Measurements from ENCODE around the gene PTPA.
A peak's percentile ranks its signal among the peaks of the same experiment; 100 is the strongest.
"Not testable (repeated sequence)": the region's sequence is repeated elsewhere in the genome, so short reads cannot be mapped to it uniquely, and the experiment has no call there.

PTPA gene

DNA sequence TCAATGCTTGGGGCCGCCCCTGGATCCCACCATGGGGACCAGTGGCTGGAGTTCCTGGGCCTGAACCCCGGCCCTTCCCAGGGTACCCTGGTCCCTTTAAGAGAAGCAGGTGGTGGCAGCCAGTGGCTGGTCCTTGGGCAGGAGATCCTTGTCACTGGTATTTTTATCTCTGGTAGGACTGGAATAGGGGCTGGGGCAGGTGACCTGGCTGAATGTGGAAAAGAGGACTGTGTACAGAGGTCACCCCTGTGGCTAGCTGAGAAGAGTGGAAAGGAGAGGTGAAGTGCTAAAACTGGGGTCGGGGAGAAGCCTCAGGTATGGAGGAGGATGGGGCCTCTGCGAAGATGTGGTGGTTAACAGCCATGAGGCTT, 7.6 kb upstream of the PTPA start:
- H3K4me3 ChIP-seq (ENCODE audit: low read depth in 1 of 2, low read length in 2 of 2): no peak overlapping the region
- no peaks in the 10 kb centered on the region for H3K9me3 ChIP-seq (ENCODE audit: control insufficient read depth in 1 of 2, low read length in 2 of 2)
- no peaks in the 10 kb centered on the region for H3K27me3 ChIP-seq (ENCODE audit: low read depth, low read length)
- H3K36me3 ChIP-seq (ENCODE audit: control insufficient read depth in 1 of 2, insufficient read depth in 2 of 2, low read length in 2 of 2): peaks cover 0 to 24% of the 10 kb centered on the region in 2 donors
- peaks cover 0 to 1% of the 10 kb centered on the region in 2 donors for H3K4me1 ChIP-seq (ENCODE audit: control insufficient read depth in 1 of 2, insufficient read depth in 2 of 2, low read length in 2 of 2)
- H3K27ac ChIP-seq (ENCODE audit: low read length): no peak overlapping the region

DNA sequence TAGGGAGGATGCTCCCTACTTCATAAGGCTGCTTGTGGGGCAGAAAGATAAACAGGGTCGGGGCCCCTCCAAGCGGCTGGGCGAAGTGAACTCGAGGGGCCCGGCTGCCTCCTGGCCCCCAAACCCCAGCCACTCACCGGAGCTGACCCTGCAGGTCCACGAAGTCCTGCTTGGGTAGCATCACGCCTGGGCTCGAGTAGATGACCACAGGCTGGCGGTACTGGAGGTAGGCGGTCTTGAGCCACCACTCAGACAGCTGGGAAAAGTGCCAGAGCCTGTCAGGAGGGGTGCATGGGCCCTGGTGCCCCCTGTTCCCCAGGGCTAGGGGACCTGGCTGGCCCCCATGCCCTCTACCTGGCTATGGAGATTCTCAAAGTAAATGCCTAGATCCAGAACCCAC, 7.2 kb upstream of the PTPA start:
- peaks cover under 1 to 6% of the 10 kb centered on the region in 2 donors for H3K4me1 ChIP-seq (ENCODE audit: control insufficient read depth in 1 of 2, insufficient read depth in 2 of 2, low read length in 2 of 2)
- H3K27ac ChIP-seq (ENCODE audit: low read length): no peak overlapping the region
- H3K36me3 ChIP-seq (ENCODE audit: control insufficient read depth in 1 of 2, insufficient read depth in 2 of 2, low read length in 2 of 2): peaks cover 0 to 24% of the 10 kb centered on the region in 2 donors
- no peaks in the 10 kb centered on the region for H3K27me3 ChIP-seq (ENCODE audit: low read depth, low read length)
- no peaks in the 10 kb centered on the region for H3K9me3 ChIP-seq (ENCODE audit: control insufficient read depth in 1 of 2, low read length in 2 of 2)
- H3K4me3 ChIP-seq (ENCODE audit: low read depth in 1 of 2, low read length in 2 of 2): no peak overlapping the region

DNA sequence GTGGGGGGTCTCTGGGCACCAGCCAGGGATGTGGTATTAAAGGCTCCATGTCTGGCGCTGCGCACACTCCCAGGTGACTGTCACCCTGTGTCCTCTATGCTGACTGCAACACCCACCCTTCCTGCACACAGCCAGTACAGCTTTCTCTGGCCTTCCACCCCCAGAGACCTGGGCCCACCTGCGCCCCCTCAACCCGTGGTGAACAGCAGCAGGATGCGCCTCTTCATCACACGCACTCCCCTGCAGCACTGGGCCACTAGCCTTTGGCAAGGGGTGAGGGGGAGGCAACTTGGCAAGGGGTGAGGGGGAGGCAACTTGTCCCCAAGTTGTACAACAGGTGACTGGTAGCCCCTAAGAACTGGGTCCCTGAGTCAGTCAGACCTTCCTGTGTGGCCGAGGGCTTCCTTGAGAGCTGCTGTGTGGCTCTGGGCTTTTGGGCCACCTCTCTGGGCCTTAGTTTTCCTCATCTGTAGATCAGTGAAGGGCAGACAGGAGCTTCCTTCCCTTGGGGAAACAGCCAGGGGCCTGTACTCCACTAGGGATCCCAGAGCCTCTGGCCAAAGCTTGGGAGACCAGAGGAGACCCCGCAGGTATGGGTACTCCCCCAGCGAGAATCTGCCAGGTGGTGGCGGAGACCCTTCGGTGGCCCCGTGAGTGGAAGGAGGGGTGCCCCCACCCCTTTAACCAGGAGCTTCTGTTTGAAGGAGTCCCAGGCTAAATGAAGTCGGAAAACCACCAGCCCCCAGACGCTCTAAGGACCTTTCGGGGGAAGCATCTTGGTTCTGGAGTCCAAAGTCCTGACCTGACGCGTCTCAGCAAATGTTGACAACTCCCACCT, 5.1 kb upstream of the PTPA start:
- no peaks in the 10 kb centered on the region for H3K27me3 ChIP-seq (ENCODE audit: low read depth, low read length)
- peaks cover 8 to 13% of the 10 kb centered on the region in 2 donors for H3K4me1 ChIP-seq (ENCODE audit: control insufficient read depth in 1 of 2, insufficient read depth in 2 of 2, low read length in 2 of 2)
- H3K36me3 ChIP-seq (ENCODE audit: control insufficient read depth in 1 of 2, insufficient read depth in 2 of 2, low read length in 2 of 2): peaks cover 0 to 24% of the 10 kb centered on the region in 2 donors
- H3K4me3 ChIP-seq (ENCODE audit: low read depth in 1 of 2, low read length in 2 of 2): no peak overlapping the region
- no peak overlapping the region for H3K27ac ChIP-seq (ENCODE audit: low read length)
- H3K9me3 ChIP-seq (ENCODE audit: control insufficient read depth in 1 of 2, low read length in 2 of 2): no peaks in the 10 kb centered on the region

DNA sequence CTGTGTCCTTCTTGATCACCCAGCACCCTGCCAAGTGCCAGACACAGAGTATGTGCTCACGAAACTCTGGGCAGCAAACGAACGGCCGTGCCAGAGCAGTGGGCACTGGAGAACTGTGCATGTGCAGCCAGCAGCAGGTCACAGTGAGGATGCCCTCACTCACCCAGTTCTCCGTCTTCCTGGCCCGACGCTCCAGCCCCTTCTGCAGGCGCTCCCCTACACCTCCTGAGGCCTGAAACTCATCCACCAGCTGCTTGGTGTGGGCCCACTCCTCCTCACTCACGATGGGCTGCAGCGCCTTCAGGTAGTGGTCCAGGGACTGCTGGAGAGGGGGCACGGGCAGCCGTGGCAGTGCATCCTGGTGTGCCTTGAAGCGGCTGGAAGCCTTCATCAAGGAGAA, 3.6 kb upstream of the PTPA start:
- Histone ChIP-seq H3K27ac (ENCODE audit: low read length) (no peak overlapping the region), H3K4me3 (ENCODE audit: low read depth in 1 of 2, low read length in 2 of 2) (no peak overlapping the region), H3K27me3 (ENCODE audit: low read depth, low read length) (no peaks in the 10 kb centered on the region), H3K9me3 (ENCODE audit: control insufficient read depth in 1 of 2, low read length in 2 of 2) (no peaks in the 10 kb centered on the region), H3K36me3 (ENCODE audit: control insufficient read depth in 1 of 2, insufficient read depth in 2 of 2, low read length in 2 of 2) (peaks cover 0 to 14% of the 10 kb centered on the region in 2 donors), H3K4me1 (ENCODE audit: control insufficient read depth in 1 of 2, insufficient read depth in 2 of 2, low read length in 2 of 2) (peaks cover 13 to 21% of the 10 kb centered on the region in 2 donors)

DNA sequence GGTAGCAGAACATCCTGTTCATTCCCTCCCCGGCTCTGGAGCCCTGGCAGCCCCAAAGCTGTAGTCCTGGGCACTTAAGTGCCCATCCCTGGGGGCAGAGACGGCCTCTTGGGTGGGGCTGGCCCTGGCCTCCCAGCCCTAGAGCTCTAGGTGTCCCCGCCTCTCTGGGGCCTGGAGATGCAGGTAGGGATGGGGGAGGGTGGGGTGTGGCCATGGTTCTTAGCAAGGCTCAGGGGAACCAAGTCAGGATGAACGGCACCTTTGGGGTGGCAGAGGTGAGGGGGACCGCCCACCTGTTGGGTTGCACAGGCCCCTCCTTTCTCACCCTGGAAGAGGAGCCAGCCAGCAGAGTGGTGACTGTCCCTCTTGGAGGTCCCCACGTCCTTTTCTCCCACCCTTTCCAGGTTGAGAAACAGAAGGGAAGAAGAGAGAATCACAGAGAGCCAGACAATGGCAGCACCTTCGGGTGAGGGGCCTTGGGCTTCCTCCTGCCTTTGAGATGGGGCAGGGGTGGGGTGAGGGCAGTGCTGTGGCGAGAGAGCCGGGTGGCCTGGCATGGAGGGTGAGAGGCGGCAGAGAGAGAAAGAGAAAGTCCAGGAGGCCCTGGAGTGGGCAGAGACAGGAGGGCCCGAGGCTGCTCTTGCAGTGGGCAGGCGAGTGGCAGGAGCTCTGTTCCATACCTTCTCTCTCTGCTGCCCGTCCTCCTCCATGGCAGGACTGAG, 3.0 kb upstream of the PTPA start:
- H3K27ac ChIP-seq (ENCODE audit: low read length): no peak overlapping the region

DNA sequence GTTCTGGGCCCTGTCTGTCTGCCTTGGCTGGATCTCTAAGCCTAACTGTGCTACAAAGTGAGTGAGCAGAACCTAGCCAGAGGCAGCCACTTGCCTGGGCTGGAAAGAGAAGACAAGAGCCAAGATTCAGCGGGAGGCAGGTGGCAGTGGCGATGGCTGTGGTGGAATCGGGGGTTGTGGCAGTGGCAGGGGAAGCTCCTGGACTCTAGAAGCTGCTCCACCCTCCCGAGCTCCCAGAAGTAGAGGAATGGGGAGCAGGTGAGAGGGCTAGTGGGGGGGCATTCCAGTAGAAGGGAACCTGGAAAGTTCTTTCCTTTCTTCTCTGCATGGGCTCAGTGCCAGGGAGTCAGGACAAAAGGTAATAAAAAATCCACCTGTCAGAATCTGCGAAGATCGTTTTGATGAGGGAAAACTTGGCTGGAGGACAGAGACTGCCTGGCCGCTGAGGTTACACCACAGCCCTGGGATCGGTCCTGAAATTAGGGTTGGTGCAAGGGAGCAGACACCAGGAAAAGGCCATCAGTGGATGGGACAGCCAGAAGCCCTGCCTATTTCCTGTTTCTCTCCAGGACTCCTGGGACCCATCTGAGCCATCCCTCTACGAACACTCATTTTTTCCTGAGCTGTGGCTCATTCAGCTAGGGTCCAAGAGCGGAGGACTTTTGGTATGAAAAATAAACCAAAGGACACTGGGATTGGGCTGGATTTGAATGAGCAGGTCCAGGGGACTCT, 2.2 kb upstream of the PTPA start:
- Histone ChIP-seq H3K9me3 (ENCODE audit: control insufficient read depth in 1 of 2, low read length in 2 of 2) (no peaks in the 10 kb centered on the region), H3K4me1 (ENCODE audit: control insufficient read depth in 1 of 2, insufficient read depth in 2 of 2, low read length in 2 of 2) (peaks cover 13 to 23% of the 10 kb centered on the region in 2 donors), H3K27me3 (ENCODE audit: low read depth, low read length) (no peaks in the 10 kb centered on the region), H3K4me3 (ENCODE audit: low read depth in 1 of 2, low read length in 2 of 2) (peak overlapping the region; percentile 2 to 95), H3K36me3 (ENCODE audit: control insufficient read depth in 1 of 2, insufficient read depth in 2 of 2, low read length in 2 of 2) (peaks cover 0 to 14% of the 10 kb centered on the region in 2 donors), H3K27ac (ENCODE audit: low read length) (no peak overlapping the region)

More for the DNA sequence above, 3.0 kb upstream of the PTPA start:
- Histone ChIP-seq H3K4me3 (ENCODE audit: low read depth in 1 of 2, low read length in 2 of 2) (no peak overlapping the region), H3K27me3 (ENCODE audit: low read depth, low read length) (no peaks in the 10 kb centered on the region), H3K36me3 (ENCODE audit: control insufficient read depth in 1 of 2, insufficient read depth in 2 of 2, low read length in 2 of 2) (peaks cover 0 to 14% of the 10 kb centered on the region in 2 donors), H3K4me1 (ENCODE audit: control insufficient read depth in 1 of 2, insufficient read depth in 2 of 2, low read length in 2 of 2) (peaks cover 13 to 21% of the 10 kb centered on the region in 2 donors), H3K9me3 (ENCODE audit: control insufficient read depth in 1 of 2, low read length in 2 of 2) (no peaks in the 10 kb centered on the region)

DNA sequence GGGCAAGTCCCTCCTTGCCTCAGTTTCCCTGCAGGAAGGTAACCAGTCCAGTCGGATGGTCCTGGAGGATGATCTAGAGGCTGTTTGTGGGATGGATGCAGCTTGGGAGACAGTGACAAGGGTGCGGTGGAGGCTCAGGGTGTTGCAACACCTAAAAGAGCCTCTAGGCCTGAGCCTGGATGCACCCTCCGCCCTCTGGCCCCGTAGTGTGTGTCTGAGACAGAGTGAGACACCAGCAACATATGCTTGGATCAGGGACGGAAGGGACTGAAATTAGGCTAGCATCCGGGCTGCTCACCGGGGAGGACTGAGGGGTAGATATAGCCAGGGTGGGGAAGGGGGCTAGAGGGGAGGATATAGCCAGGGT, 1.7 kb upstream of the PTPA start:
- Histone ChIP-seq H3K27ac (ENCODE audit: low read length) (no peak overlapping the region), H3K27me3 (ENCODE audit: low read depth, low read length) (no peaks in the 10 kb centered on the region), H3K4me3 (ENCODE audit: low read depth in 1 of 2, low read length in 2 of 2) (peak overlapping the region; percentile 2 to 95), H3K36me3 (ENCODE audit: control insufficient read depth in 1 of 2, insufficient read depth in 2 of 2, low read length in 2 of 2) (peaks cover 0 to 14% of the 10 kb centered on the region in 2 donors), H3K9me3 (ENCODE audit: control insufficient read depth in 1 of 2, low read length in 2 of 2) (no peaks in the 10 kb centered on the region), H3K4me1 (ENCODE audit: control insufficient read depth in 1 of 2, insufficient read depth in 2 of 2, low read length in 2 of 2) (peaks cover 13 to 26% of the 10 kb centered on the region in 2 donors)

DNA sequence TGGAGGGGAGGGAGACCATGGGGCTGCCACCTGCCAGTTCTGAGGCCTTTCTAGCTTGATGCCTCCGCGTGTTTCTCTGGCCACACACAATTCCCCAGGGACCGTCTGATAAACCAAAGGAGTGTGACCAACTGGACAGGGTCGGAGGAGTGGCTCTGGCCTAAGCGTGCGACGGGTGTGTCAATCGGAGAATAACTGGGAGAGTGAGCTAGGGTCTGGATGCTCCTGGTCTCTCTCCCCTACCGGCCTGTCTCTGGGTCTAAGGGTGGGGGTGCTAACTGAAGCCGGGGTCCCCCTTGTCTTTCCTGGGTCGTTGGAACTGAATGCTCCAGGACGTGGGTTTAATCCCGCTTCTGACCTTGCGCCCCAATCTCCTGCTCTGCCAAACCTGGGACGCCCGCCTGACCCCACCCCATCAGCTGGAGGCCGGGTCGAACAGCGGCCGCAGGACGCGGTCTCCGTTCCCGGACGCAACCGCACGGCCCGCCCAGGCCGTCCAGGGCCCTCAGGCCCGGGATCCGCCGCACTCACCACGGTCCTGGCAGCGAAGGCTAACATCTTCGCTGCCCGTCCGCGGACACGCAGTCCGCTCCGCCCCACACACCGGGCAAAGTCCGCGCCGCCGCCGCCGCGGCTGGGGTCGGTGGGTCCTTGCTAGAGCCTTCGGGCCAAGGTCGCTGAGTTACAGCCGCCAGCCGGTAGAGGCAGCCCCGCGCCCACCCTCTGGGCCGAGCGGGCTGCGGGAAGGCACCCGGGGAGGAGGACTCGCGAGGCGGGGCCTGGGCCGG, 1.1 kb upstream of the PTPA start:
- H3K4me3 ChIP-seq (ENCODE audit: low read depth in 1 of 2, low read length in 2 of 2): peak overlapping the region; percentile 65 to 95
- H3K27ac ChIP-seq (ENCODE audit: low read length): peak overlapping the region; percentile 45
- H3K27me3 ChIP-seq (ENCODE audit: low read depth, low read length): no peaks in the 10 kb centered on the region
- H3K9me3 ChIP-seq (ENCODE audit: control insufficient read depth in 1 of 2, low read length in 2 of 2): no peaks in the 10 kb centered on the region
- peaks cover 13 to 26% of the 10 kb centered on the region in 2 donors for H3K4me1 ChIP-seq (ENCODE audit: control insufficient read depth in 1 of 2, insufficient read depth in 2 of 2, low read length in 2 of 2)
- H3K36me3 ChIP-seq (ENCODE audit: control insufficient read depth in 1 of 2, insufficient read depth in 2 of 2, low read length in 2 of 2): peaks cover 0 to 14% of the 10 kb centered on the region in 2 donors

DNA sequence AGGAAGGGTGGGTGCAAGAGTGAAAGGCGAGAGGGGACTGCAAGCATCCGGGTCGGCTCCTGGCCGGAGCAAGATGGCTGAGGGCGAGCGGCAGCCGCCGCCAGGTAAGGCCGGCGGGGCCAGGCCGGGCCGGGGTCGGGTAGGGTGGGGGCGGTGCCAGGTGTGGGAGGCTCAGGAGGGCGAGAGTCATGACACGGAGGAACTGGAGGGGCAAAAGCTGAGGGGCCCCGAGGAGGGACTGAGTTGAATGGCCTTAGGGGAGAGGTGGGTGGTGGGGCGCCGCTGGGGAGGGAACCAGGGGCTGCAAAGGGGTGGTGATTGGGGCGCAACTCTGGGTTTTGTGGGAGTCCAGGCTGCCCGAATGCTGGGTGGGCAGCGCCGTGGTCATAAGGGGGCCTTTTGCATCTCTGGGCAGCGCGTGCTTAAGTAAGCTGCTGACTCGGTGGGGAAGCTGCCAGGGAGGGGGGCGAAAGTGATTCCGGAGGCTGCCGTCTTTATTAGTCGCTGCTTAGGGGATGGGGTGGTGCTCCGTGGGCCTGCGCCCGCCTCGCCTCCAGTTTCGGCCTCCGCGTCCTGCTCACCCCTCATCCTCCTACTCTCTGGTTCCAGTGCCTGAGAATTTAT, 425 bp downstream of the PTPA start:
- Histone ChIP-seq H3K9me3 (ENCODE audit: control insufficient read depth in 1 of 2, low read length in 2 of 2) (no peaks in the 10 kb centered on the region), H3K27me3 (ENCODE audit: low read depth, low read length) (no peaks in the 10 kb centered on the region), H3K36me3 (ENCODE audit: control insufficient read depth in 1 of 2, insufficient read depth in 2 of 2, low read length in 2 of 2) (peaks cover 0 to 13% of the 10 kb centered on the region in 2 donors), H3K4me3 (ENCODE audit: low read depth in 1 of 2, low read length in 2 of 2) (peak overlapping the region; percentile 83 to 95), H3K4me1 (ENCODE audit: control insufficient read depth in 1 of 2, insufficient read depth in 2 of 2, low read length in 2 of 2) (peaks cover 13 to 26% of the 10 kb centered on the region in 2 donors), H3K27ac (ENCODE audit: low read length) (peak overlapping the region; percentile 98)

DNA sequence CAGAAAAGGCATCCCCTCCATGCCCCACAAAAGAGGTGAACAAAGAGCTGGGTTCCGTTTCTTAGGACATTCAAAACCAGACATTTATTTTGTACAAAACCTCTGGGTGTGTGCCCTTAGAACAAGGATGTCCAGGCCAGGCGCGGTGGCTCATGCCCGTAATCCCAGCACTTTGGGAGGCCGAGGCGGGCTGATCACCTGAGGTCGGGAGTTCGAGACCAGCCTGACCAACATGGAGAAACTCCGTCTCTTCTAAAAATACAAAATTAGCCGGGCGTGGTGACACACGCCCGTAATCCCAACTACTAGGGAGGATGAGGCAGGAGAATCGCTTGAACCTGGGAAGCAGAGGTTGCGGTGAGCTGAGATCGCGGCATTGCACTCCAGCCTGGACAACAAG, 1.3 kb downstream of the PTPA start:
- peaks cover 13 to 26% of the 10 kb centered on the region in 2 donors for H3K4me1 ChIP-seq (ENCODE audit: control insufficient read depth in 1 of 2, insufficient read depth in 2 of 2, low read length in 2 of 2)
- H3K27ac ChIP-seq (ENCODE audit: low read length); H3K27me3 ChIP-seq (ENCODE audit: low read depth, low read length); H3K36me3 ChIP-seq (ENCODE audit: control insufficient read depth in 1 of 2, insufficient read depth in 2 of 2, low read length in 2 of 2); H3K9me3 ChIP-seq (ENCODE audit: control insufficient read depth in 1 of 2, low read length in 2 of 2): not testable (repeated sequence)
- peak overlapping the region; percentile 83 to 95 for H3K4me3 ChIP-seq (ENCODE audit: low read depth in 1 of 2, low read length in 2 of 2)
